HepG2 (cell line): ENCODE results near the gene MIEF2. TPM values are rescaled to one million over a fixed set of nuclear protein-coding genes. Genes with fewer than 3 reads are reported as not detected.
A peak's percentile ranks its signal among the peaks of the same experiment; 100 is the strongest.

Source experiments
- ATAC-seq: fragments of 200-7000 bp; cut with Tn5 transposase; 3 replicates; pipeline ENCODE4 v1.9.1; 2020; ENCODE audit warnings: mild to moderate bottlenecking, moderate library complexity
- BruUV-seq: library from RNA; stranded (reverse); fragments of 400-500 nt; replicated peaks from 2 replicates; lab custom pipeline; 2021; lab: Mats Ljungman, UMichigan
- CTCF ChIA-PET: fragments of 300-600 bp; formaldehyde crosslinking; extraction: SDS; loops from one replicate; lab custom pipeline; 2021; ENCODE audit warnings: low total read pairs, inconsistent platforms, low intra/inter-chr PET ratio; lab: Yijun Ruan, JAX
- POLR2A ChIA-PET: fragments of 350-600 bp; sonication (Branson Sonifier 250); formaldehyde crosslinking; loops from one replicate; lab custom pipeline; 2020; ENCODE audit warnings: antibody characterized with exemption, inconsistent platforms; lab: Yijun Ruan, JAX
- DNase-seq: peaks from one replicate; pipeline ENCODE4 v3.0.0-alpha.2; 2015; ENCODE audit warnings: low spot score
- FAIRE-seq: peaks from 3 replicates; lab custom pipeline; 2011; peaks lifted over from hg19 to GRCh38; lab: Jason Lieb, UNC
- H2AFZ ChIP-seq: one replicate; pipeline ENCODE4 v1.6.1; 2011; ENCODE audit warnings: low read length, inconsistent platforms
- H3K27ac ChIP-seq: fragments of 300-600 bp; 3 replicates; pipeline ENCODE4 v1.8.0; 2011; ENCODE audit warnings: mixed run types, mild to moderate bottlenecking, mixed read lengths, low read length, inconsistent platforms; ENCODE audit not compliant: insufficient read depth; ENCODE audit errors: extremely low read length
- H3K27me3 ChIP-seq, 2 experiments: fragments of 200-600 bp in 1 of 2; 2 replicates in 1 of 2; 3 replicates in 1 of 2; pipeline versions ENCODE4 v1.6.0 to v1.8.0; 2011; ENCODE audit warnings: low read length in 2 of 2, mild to moderate bottlenecking in 2 of 2, moderate library complexity in 2 of 2, inconsistent platforms in 1 of 2; ENCODE audit not compliant: insufficient read depth in 2 of 2, control insufficient read depth in 1 of 2
- H3K36me3 ChIP-seq, 2 experiments: fragments of 200-600 bp in 1 of 2; replicated peaks in 1 of 2; 2 replicates in 1 of 2; 3 replicates in 1 of 2; pipeline versions ENCODE4 v1.5.1 to v1.8.0; 2011; ENCODE audit warnings: low read length in 2 of 2, inconsistent platforms in 1 of 2; ENCODE audit not compliant: insufficient read depth in 2 of 2, control insufficient read depth in 1 of 2
- H3K4me1 ChIP-seq: 2 replicates; pipeline ENCODE4 v1.5.1; 2012; ENCODE audit warnings: low read length, inconsistent platforms; ENCODE audit not compliant: insufficient read depth
- H3K4me2 ChIP-seq: 2 replicates; pipeline ENCODE4 v1.6.0; 2011; ENCODE audit warnings: low read depth, low read length, inconsistent platforms
- H3K4me3 ChIP-seq, 3 experiments: fragments of 200-600 bp in 1 of 3; sonication (generic), shearing (Covaris generic) in 1 of 3; replicated peaks in 1 of 3; 2 replicates each; pipeline ENCODE4 v1.5.1; 2011 to 2016; ENCODE audit warnings: low read length in 3 of 3, inconsistent platforms in 2 of 3, low read depth in 2 of 3, mild to moderate bottlenecking in 2 of 3, control low read depth in 1 of 3, mixed read lengths in 1 of 3; ENCODE audit not compliant: insufficient read depth in 1 of 3
- H3K79me2 ChIP-seq: one replicate; pipeline ENCODE4 v1.6.1; 2011; ENCODE audit warnings: low read length, inconsistent platforms; ENCODE audit not compliant: insufficient read depth
- H3K9ac ChIP-seq: 2 replicates; pipeline ENCODE4 v1.6.0; 2011; ENCODE audit warnings: mild to moderate bottlenecking, low read depth, low read length, inconsistent platforms; ENCODE audit not compliant: insufficient read depth
- H3K9me3 ChIP-seq: 2 replicates; pipeline ENCODE4 v1.5.1; 2012; ENCODE audit warnings: mild to moderate bottlenecking, low read length
- H4K20me1 ChIP-seq: 2 replicates; pipeline ENCODE4 v1.6.0; 2011; ENCODE audit warnings: inconsistent platforms, mild to moderate bottlenecking, low read length, moderate library complexity; ENCODE audit not compliant: insufficient read depth
- CTCF ChIP-seq: sonication (generic); formaldehyde crosslinking; IDR thresholded peaks from 2 replicates; pipeline ENCODE4 v1.5.0; 2020; ENCODE audit warnings: mild to moderate bottlenecking, missing genetic modification reagents, moderate library complexity
- FOXK2 ChIP-seq: fragments of 450-650 bp; IDR thresholded peaks from 2 replicates; pipeline ENCODE4 v1.6.1; 2016
- MEF2D ChIP-seq: sonication (generic); formaldehyde crosslinking; IDR thresholded peaks from 2 replicates; pipeline ENCODE4 v1.5.1; 2020; ENCODE audit warnings: mild to moderate bottlenecking, missing genetic modification reagents
- NFYB ChIP-seq: sonication (generic); formaldehyde crosslinking; IDR thresholded peaks from 2 replicates; pipeline ENCODE4 v1.4.0; 2020; ENCODE audit warnings: missing genetic modification reagents
- TBX3 ChIP-seq: fragments of 450-650 bp; IDR thresholded peaks from 2 replicates; pipeline ENCODE4 v1.6.1; 2017; ENCODE audit warnings: antibody characterized with exemption, mild to moderate bottlenecking, inconsistent platforms, borderline replicate concordance
- TMF1 ChIP-seq: sonication (generic); formaldehyde crosslinking; IDR thresholded peaks from 2 replicates; pipeline ENCODE4 v1.8.1; 2022; ENCODE audit warnings: low read depth, missing genetic modification reagents
- ZMAT5 ChIP-seq: sonication (generic); formaldehyde crosslinking; IDR thresholded peaks from 2 replicates; pipeline ENCODE4 v1.5.0; 2020; ENCODE audit warnings: mild to moderate bottlenecking, low read depth, missing genetic modification reagents, borderline replicate concordance
- ZNF318 ChIP-seq: sonication (generic); formaldehyde crosslinking; IDR thresholded peaks from 2 replicates; pipeline ENCODE4 v1.4.0; 2020; ENCODE audit warnings: mild to moderate bottlenecking, missing genetic modification reagents
- ZNF501 ChIP-seq: sonication (generic); formaldehyde crosslinking; IDR thresholded peaks from 2 replicates; pipeline ENCODE4 v1.5.1; 2020; ENCODE audit warnings: mild to moderate bottlenecking, moderate library complexity, missing genetic modification reagents
- ZNF512 ChIP-seq: sonication (generic); formaldehyde crosslinking; IDR thresholded peaks from 2 replicates; pipeline ENCODE4 v1.4.0; 2020; ENCODE audit warnings: mild to moderate bottlenecking, missing genetic modification reagents
- ZNF564 ChIP-seq: sonication (generic); formaldehyde crosslinking; IDR thresholded peaks from 2 replicates; pipeline ENCODE4 v1.8.1; 2023; ENCODE audit warnings: mild to moderate bottlenecking, missing genetic modification reagents
- ZNF878 ChIP-seq: sonication (generic); formaldehyde crosslinking; IDR thresholded peaks from 2 replicates; pipeline ENCODE4 v1.8.1; 2023; ENCODE audit warnings: mild to moderate bottlenecking, missing genetic modification reagents, moderate library complexity
- ZSCAN20 ChIP-seq: sonication (generic); formaldehyde crosslinking; IDR thresholded peaks from 2 replicates; pipeline ENCODE4 v1.4.0; 2020; ENCODE audit warnings: missing genetic modification reagents, mild to moderate bottlenecking, borderline replicate concordance
- WGBS: methylation state at CpG from one replicate; pipeline ENCODE4 v1.1.6; 2017; ENCODE audit warnings: low lambda C conversion rate; 5-methylcytosine and 5-hydroxymethylcytosine counted together
- in situ Hi-C: cut with HindIII; loops from 2 replicates; pipeline ENCODE4 v1.10.0; 2017; ENCODE audit warnings: low pct_unique_long_range_greater_than_20kb; ENCODE audit not compliant: extremely low pct_ligation_motif_present
- intact Hi-C: fragments of 100-400 bp; cut with micrococcal nuclease; formaldehyde crosslinking; loops from one replicate; pipeline ENCODE4 v1.10.0; 2022; ENCODE audit not compliant: unreplicated experiment
- polyA plus RNA-seq, 8 experiments: library from polyadenylated mRNA; depleted of rRNA in 3 of 8; stranded (reverse) in 7 of 8; unstranded in 1 of 8; fragments of >200 nt; fragmentation: Illumina TruSeq in 4 of 8; extraction: Trizol in 4 of 8; gene quantifications; 2 replicates each; pipeline versions ENCODE4 v1.2.1 to v1.2.3, GENCODE V29; 2011 to 2016; ENCODE audit warnings: low read depth in 4 of 8, missing spikeins in 1 of 8, mixed read lengths in 1 of 8; ENCODE audit not compliant: insufficient read depth in 1 of 8
- total RNA-seq, 5 experiments: library from RNA; depleted of rRNA; stranded (reverse); fragments of >200 nt; fragmentation: Illumina TruSeq; extraction: Trizol; gene quantifications; 2 replicates each; pipeline ENCODE4 v1.2.3, GENCODE V29; 2016; ENCODE audit warnings: low read depth in 1 of 5

MIEF2 gene
- total and polyA plus RNA-seq, 2 of the 13 experiments (the other 11 are each of a cell fraction or from before 2014, with no cell fraction given): 6.0 to 8.0 TPM

- in situ Hi-C loops (loop anchor here (5.0 kb wide), 1 partner anchor 34 kb away; no protein-coding TSS in a partner anchor), intact Hi-C loops (loop anchor here (5.0 kb wide), 1 partner anchor 61 kb away; the partner anchor contains the start of gene SMCR8)
- ChIA-PET CTCF (no interaction called here), POLR2A (no interaction called here)
- Histone ChIP-seq H3K27me3 (no peaks in the 10 kb centered on the region; a peak in 1 of 5 replicates), H2AFZ (no peak overlapping the region), H3K79me2 (peaks cover 27% of the 10 kb centered on the region), H3K4me3 (peak overlapping the region; percentile 67 to 95 (median 87); a peak in 5 of 6 replicates), H3K4me2 (peak overlapping the region; percentile 99), H4K20me1 (peaks cover 8% of the 10 kb centered on the region; the same call in 1 of the 2 replicates), H3K4me1 (peaks cover 27% of the 10 kb centered on the region), H3K36me3 (peaks cover 25 to 41% of the 10 kb centered on the region in 2 experiments; a peak in 4 of 5 replicates), H3K9ac (peak overlapping the region; percentile 94; the same call in 1 of the 2 replicates), H3K27ac (no peak overlapping the region), H3K9me3 (no peaks in the 10 kb centered on the region)
- FAIRE-seq: no peak
- ATAC-seq: no peak
- no TSS peak for BruUV-seq
- no peak for DNase-seq
- WGBS: 89% methylated on average over 7 of the region's 7 CpGs
- TF ChIP-seq FOXK2 (no peak), TMF1 (CRISPR knock-in tag) (no peak), ZNF501 (CRISPR knock-in tag) (no peak), ZNF318 (CRISPR knock-in tag) (no peak), ZSCAN20 (CRISPR knock-in tag) (no peak), TBX3 (no peak), MEF2D (CRISPR knock-in tag) (no peak), CTCF (no peak), ZNF564 (CRISPR knock-in tag) (no peak), ZMAT5 (CRISPR knock-in tag) (no peak), ZNF878 (CRISPR knock-in tag) (no peak), NFYB (no peak), ZNF512 (CRISPR knock-in tag) (no peak)
These were observed 3.7 kb upstream of the MIEF2 start for GRCh38 chr17:18256776-18257175.
